ENCODE measurements around the gene TRPM4. TPM values are rescaled to one million over a fixed set of nuclear protein-coding genes. Genes with fewer than 3 reads are reported as not detected.
"Not testable (repeated sequence)": the region's sequence is repeated elsewhere in the genome, so short reads cannot be mapped to it uniquely, and the experiment has no call there.

TRPM4 gene
- total RNA-seq, 1 donor from 2014 or later, result 33.1 TPM

GRCh38 chr19:49216071-49216470, 58.5 kb downstream of the TRPM4 start:
- Mint-ChIP-seq H3K4me1 (ENCODE audit: unreplicated experiment) (no peaks in the 10 kb centered on the region), H3K4me3 (no peak overlapping the region), H3K9me3 (no peaks in the 10 kb centered on the region), H3K36me3 (peaks cover 7% of the 10 kb centered on the region), H3K27me3 (peaks cover 8% of the 10 kb centered on the region), H3K27ac (no peak overlapping the region)
- no peak for TF ChIP-seq CTCF (conservative IDR thresholded peaks at IDR 0.05)
- no peak for DNase-seq (ENCODE audit: extremely low spot score, unreplicated experiment)

- Mint-ChIP-seq H3K36me3 (no peaks in the 10 kb centered on the region), H3K27ac (no peak overlapping the region)
- no peak for TF ChIP-seq CTCF (conservative IDR thresholded peaks at IDR 0.05)
Measured at GRCh38 chr19:49217382-49217781, 59.8 kb downstream of the TRPM4 start.

GRCh38 chr19:49222011-49222410, 64.4 kb downstream of the TRPM4 start:
- Mint-ChIP-seq H3K36me3 (no peaks in the 10 kb centered on the region), H3K9me3 (no peaks in the 10 kb centered on the region), H3K4me3 (no peak overlapping the region), H3K27me3 (peaks cover 12% of the 10 kb centered on the region), H3K27ac (no peak overlapping the region), H3K4me1 (ENCODE audit: unreplicated experiment) (peaks cover 5% of the 10 kb centered on the region)
- no peak for TF ChIP-seq CTCF (conservative IDR thresholded peaks at IDR 0.05)
- DNase-seq (ENCODE audit: extremely low spot score, unreplicated experiment), result no peak

More at GRCh38 chr19:49217382-49217781, 59.8 kb downstream of the TRPM4 start:
- no peak for DNase-seq (ENCODE audit: extremely low spot score, unreplicated experiment)
- H3K4me3 Mint-ChIP-seq, result no peak overlapping the region
- H3K27me3 Mint-ChIP-seq, result peaks cover 8% of the 10 kb centered on the region
- no peaks in the 10 kb centered on the region for H3K4me1 Mint-ChIP-seq (ENCODE audit: unreplicated experiment)
- no peaks in the 10 kb centered on the region for H3K9me3 Mint-ChIP-seq

GRCh38 chr19:49222528-49222927, 64.9 kb downstream of the TRPM4 start:
- Mint-ChIP-seq H3K9me3 (no peaks in the 10 kb centered on the region), H3K27ac (no peak overlapping the region), H3K4me3 (no peak overlapping the region), H3K4me1 (ENCODE audit: unreplicated experiment) (peaks cover 5% of the 10 kb centered on the region), H3K27me3 (peaks cover 12% of the 10 kb centered on the region), H3K36me3 (no peaks in the 10 kb centered on the region)
- no peak for TF ChIP-seq CTCF (conservative IDR thresholded peaks at IDR 0.05)
- DNase-seq (ENCODE audit: extremely low spot score, unreplicated experiment), result no peak

- no peak for DNase-seq (ENCODE audit: extremely low spot score, unreplicated experiment)
- no peak overlapping the region for H3K4me3 Mint-ChIP-seq
- peaks cover 12% of the 10 kb centered on the region for H3K27me3 Mint-ChIP-seq
- no peak for TF ChIP-seq CTCF (conservative IDR thresholded peaks at IDR 0.05)
- no peak overlapping the region for H3K27ac Mint-ChIP-seq
- H3K36me3 Mint-ChIP-seq, result no peaks in the 10 kb centered on the region
- no peaks in the 10 kb centered on the region for H3K9me3 Mint-ChIP-seq
- peaks cover 5% of the 10 kb centered on the region for H3K4me1 Mint-ChIP-seq (ENCODE audit: unreplicated experiment)
Measured at GRCh38 chr19:49223472-49223871, 65.9 kb downstream of the TRPM4 start.

GRCh38 chr19:49224441-49224840, 66.8 kb downstream of the TRPM4 start:
- peak overlapping the region; percentile 46 for H3K27ac Mint-ChIP-seq
- H3K4me3 Mint-ChIP-seq; H3K27me3 Mint-ChIP-seq; DNase-seq (ENCODE audit: extremely low spot score, unreplicated experiment); H3K9me3 Mint-ChIP-seq; H3K4me1 Mint-ChIP-seq (ENCODE audit: unreplicated experiment); H3K36me3 Mint-ChIP-seq: not testable (repeated sequence)

Data from type B pancreatic cell (in vitro differentiated cells).